ENCODE data around the gene JOSD2.
A peak's percentile ranks its signal among the peaks of the same experiment; 100 is the strongest.
"Not testable (repeated sequence)": the region's sequence is repeated elsewhere in the genome, so short reads cannot be mapped to it uniquely, and the experiment has no call there.

Gene JOSD2

GRCh38 chr19:50475736-50476223 is 35.2 kb downstream of the JOSD2 start:
- no peak for DNase-seq (ENCODE audit: low read depth)

- no peak for DNase-seq (ENCODE audit: low read depth)
Observed at GRCh38 chr19:50475101-50475568, 35.9 kb downstream of the JOSD2 start.

- not testable (repeated sequence) for DNase-seq (ENCODE audit: low read depth)
Observed at GRCh38 chr19:50473336-50473735, 37.7 kb downstream of the JOSD2 start.

GRCh38 chr19:50468818-50469217 is 42.2 kb downstream of the JOSD2 start:
- no peak for DNase-seq (ENCODE audit: low read depth)

DNA sequence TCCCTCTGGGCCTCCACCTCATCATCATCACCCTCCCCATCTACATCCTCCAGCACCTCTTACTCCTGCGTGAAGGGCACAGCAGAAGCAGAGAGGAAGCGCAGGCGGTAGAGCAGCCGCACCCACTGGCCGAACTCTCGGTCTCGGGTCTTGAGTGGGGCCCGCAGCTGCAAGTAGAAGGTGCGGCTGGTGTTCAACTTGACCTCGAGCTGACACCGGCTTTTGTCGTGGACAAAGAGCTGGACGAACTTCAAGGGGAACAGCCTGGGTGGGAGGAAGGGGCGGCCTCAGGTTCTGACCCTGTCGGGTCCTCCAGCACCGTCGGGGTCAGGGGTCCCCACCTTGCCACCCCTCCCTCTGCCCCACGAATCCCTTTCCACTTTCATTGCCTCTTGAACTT is 43.4 kb downstream of the JOSD2 start:
- no peak for DNase-seq (ENCODE audit: low read depth)

GRCh38 chr19:50466706-50467039 is 44.3 kb downstream of the JOSD2 start:
- no peak for DNase-seq (ENCODE audit: low read depth)

GRCh38 chr19:50465986-50466705 is 44.8 kb downstream of the JOSD2 start:
- no peak for DNase-seq (ENCODE audit: low read depth)

DNA sequence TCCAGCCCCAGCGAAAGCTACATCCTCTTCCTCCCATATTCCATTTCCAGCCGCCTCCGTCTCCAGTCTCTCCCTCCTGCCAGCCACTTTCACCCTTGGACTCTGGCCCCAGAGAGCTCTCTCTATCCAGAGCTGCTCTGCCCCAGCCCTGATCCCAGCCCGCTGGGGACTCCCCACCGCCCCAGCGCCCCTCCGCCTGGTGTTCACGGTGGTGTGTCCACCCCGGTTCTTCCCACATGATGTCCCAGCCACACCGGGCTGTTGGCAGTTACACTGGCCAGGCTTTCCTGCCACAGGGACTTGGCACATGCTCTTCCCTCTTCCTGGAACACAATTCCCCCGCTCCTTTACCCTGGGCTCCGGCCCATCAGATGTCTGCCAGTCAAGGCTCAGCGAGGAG is 46.0 kb downstream of the JOSD2 start:
- DNase-seq (ENCODE audit: low read depth), result no peak

GRCh38 chr19:50464348-50464747 is 46.6 kb downstream of the JOSD2 start:
- no peak for DNase-seq (ENCODE audit: low read depth)

- DNase-seq (ENCODE audit: low read depth), result no peak
Observed at GRCh38 chr19:50462970-50463369, 48.0 kb downstream of the JOSD2 start.

DNA sequence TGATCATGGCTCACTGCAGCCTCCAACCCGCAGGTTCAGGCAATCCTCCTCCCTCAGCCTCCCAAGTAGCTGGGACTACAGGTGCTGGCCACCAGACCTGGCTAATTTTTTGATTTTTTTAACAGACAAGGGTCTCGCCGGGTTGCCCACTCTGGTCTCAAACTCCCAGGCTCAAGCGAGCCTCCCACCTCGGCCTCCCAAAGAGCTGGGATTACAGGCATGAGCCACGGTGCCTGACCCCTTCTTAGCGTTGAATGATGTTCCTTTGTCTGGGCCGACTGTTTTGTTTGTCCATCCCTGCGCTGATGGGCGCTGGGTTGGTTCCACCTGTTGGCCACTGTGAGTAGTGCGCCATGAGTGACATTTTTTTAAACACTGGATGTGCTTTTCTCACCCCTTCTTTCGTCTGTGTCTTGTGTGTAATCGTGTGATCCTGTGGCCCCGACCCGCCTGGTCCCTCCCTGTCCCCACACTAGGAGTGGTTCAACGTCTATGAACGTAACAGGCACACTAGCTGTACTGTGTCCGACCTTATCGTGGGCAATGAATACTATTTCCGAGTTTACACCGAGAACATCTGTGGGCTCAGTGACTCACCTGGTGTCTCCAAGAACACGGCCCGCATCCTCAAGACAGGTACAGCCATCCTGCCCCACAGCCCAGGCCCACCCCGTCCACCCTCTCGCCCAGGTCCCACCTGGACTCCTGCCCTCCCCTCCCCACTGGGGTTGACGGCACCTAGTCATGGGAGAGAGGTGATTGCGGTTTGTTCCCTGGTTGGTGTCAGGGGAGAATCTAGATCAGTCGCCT is 49.7 kb downstream of the JOSD2 start:
- DNase-seq (ENCODE audit: low read depth), result peak; percentile 24

- DNase-seq (ENCODE audit: low read depth), result no peak
Observed at GRCh38 chr19:50460161-50460765, 50.7 kb downstream of the JOSD2 start.

- DNase-seq (ENCODE audit: low read depth), result no peak
Observed at GRCh38 chr19:50459638-50460037, 51.4 kb downstream of the JOSD2 start.

DNA sequence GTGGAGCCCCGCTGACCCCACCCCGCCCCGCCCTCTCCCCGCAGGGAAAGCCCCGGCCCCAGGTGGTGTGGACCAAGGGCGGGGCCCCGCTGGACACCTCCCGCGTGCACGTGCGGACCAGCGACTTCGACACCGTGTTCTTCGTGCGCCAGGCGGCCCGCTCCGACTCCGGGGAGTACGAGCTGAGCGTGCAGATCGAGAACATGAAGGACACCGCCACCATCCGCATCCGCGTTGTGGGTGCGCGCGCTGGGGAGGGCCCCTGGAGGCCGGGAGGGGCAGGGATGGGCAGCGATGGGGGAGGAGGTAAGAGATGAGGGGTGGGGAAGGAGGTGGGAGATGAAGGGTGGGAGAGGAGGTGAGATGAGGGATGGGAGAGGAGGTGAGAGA is 51.9 kb downstream of the JOSD2 start:
- DNase-seq (ENCODE audit: low read depth), result no peak

DNA sequence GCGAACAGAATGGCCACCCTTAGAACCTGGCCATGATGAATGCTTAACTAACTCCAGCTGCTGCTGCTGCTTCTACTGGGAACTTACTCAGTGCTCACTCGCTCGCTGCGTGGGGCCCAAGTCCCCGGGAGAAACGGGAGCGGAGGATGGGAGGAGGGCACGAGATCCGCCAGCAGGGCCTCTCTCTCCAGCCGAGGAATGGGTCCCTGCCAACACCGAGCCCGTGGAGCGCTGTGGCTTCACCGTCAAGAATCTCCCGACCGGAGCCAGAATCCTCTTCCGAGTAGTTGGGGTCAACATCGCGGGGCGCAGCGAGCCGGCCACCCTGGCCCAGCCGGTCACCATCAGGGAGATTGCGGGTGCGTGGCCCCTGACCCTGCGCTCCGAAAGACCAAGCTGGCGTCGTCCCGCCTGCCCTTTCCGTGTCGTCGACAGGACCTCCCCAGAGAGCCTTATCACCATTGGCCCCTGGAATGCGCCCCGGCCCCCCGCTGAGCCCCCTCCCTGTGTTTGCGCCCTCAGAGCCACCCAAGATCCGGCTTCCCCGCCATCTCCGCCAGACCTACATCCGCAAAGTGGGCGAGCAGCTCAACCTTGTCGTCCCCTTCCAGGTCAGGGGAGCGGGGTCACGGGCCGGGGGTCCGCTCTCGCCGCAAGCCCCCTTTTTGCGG is 52.5 kb downstream of the JOSD2 start:
- no peak for DNase-seq (ENCODE audit: low read depth)

GRCh38 chr19:50457300-50457699 is 53.7 kb downstream of the JOSD2 start:
- no peak for DNase-seq (ENCODE audit: low read depth)

Measured in stimulated activated CD8-positive, alpha-beta memory T cell treated with anti-CD3 and anti-CD28 coated beads, Interleukin-15, amount 100 ng/mL, for 24 hours (primary cell).